Endothelial cell of umbilical vein (primary cell): ENCODE measurements around the gene SLC35G3. TPM values are rescaled to one million over a fixed set of nuclear protein-coding genes. Genes with fewer than 3 reads are reported as not detected.

Source experiments
- BruUV-seq: library from RNA; stranded (reverse); fragments of 400-500 nt; replicated peaks from 2 replicates; lab custom pipeline; 2021; lab: Mats Ljungman, UMichigan
- CTCF ChIA-PET: fragments of 300-600, 350-600 bp; sonication (Branson Sonifier 250); formaldehyde crosslinking; loops from one replicate; lab custom pipeline; 2021; ENCODE audit warnings: antibody characterized with exemption, inconsistent platforms; lab: Charles Lee
- POLR2A ChIA-PET: fragments of 300-600, 350-600 bp; sonication (Branson Sonifier 250); formaldehyde crosslinking; loops from one replicate; lab custom pipeline; 2021; ENCODE audit warnings: antibody characterized with exemption, inconsistent platforms; lab: Charles Lee
- DNase-seq: peaks from one replicate; pipeline ENCODE4 v3.0.0-alpha.2; 2011; ENCODE audit warnings: low read depth, low spot score
- FAIRE-seq: peaks from 2 replicates; lab custom pipeline; 2011; peaks lifted over from hg19 to GRCh38; lab: Jason Lieb, UNC
- H2AFZ ChIP-seq: 2 replicates; pipeline ENCODE4 v1.6.0; 2012; ENCODE audit warnings: low read depth, low read length, control low read depth, inconsistent platforms
- H3K27ac ChIP-seq: 2 replicates; pipeline ENCODE4 v1.5.1; 2011; ENCODE audit warnings: low read depth, mild to moderate bottlenecking, control low read depth, low read length, moderate library complexity; ENCODE audit not compliant: insufficient read depth
- H3K27me3 ChIP-seq, 2 experiments: 2 replicates each; pipeline versions ENCODE4 v1.6.0 to v1.6.1; 2011; ENCODE audit warnings: low read length in 2 of 2, mixed read lengths in 1 of 2; ENCODE audit not compliant: control insufficient read depth in 2 of 2, insufficient read depth in 2 of 2
- H3K36me3 ChIP-seq, 2 experiments: 2 replicates in 1 of 2; 3 replicates in 1 of 2; pipeline ENCODE4 v1.5.1; 2011; ENCODE audit warnings: low read length in 2 of 2, mild to moderate bottlenecking in 1 of 2, moderate library complexity in 1 of 2; ENCODE audit not compliant: control insufficient read depth in 2 of 2, insufficient read depth in 2 of 2; ENCODE audit errors: extremely low read depth in 1 of 2
- H3K4me1 ChIP-seq: 3 replicates; pipeline ENCODE4 v1.5.1; 2011; ENCODE audit warnings: mild to moderate bottlenecking, low read length; ENCODE audit not compliant: control insufficient read depth, insufficient read depth; ENCODE audit errors: extremely low read depth
- H3K4me2 ChIP-seq: 2 replicates; pipeline ENCODE4 v1.6.1; 2011; ENCODE audit warnings: low read length, control low read depth, mixed read lengths; ENCODE audit not compliant: insufficient read depth
- H3K4me3 ChIP-seq, 3 experiments: fragments of 200-600 bp in 1 of 3; sonication (generic), shearing (Covaris generic) in 1 of 3; replicated peaks in 1 of 3; 2 replicates each; pipeline ENCODE4 v1.5.1; 2011 to 2016; ENCODE audit warnings: control low read depth in 3 of 3, low read length in 3 of 3, mild to moderate bottlenecking in 2 of 3, inconsistent platforms in 1 of 3, low read depth in 1 of 3, moderate library complexity in 1 of 3; ENCODE audit not compliant: insufficient read depth in 1 of 3
- H3K79me2 ChIP-seq: 2 replicates; pipeline ENCODE4 v1.6.0; 2012; ENCODE audit warnings: low read length, inconsistent platforms; ENCODE audit not compliant: control insufficient read depth, insufficient read depth
- H3K9ac ChIP-seq: replicated peaks from 2 replicates; pipeline ENCODE3; 2011; ENCODE audit warnings: low read length, control low read depth; ENCODE audit not compliant: insufficient read depth; ENCODE audit errors: extremely low read depth
- H3K9me1 ChIP-seq: replicated peaks from 3 replicates; pipeline ENCODE4 v1.6.0; 2011; ENCODE audit warnings: mild to moderate bottlenecking, low read length; ENCODE audit not compliant: control insufficient read depth, insufficient read depth; ENCODE audit errors: extremely low read depth
- H3K9me3 ChIP-seq: replicated peaks from 2 replicates; pipeline ENCODE4 v1.5.1; 2012; ENCODE audit warnings: low read length, inconsistent platforms; ENCODE audit not compliant: control insufficient read depth, insufficient read depth
- H4K20me1 ChIP-seq: replicated peaks from 2 replicates; pipeline ENCODE3; 2011; ENCODE audit warnings: mild to moderate bottlenecking, low read length; ENCODE audit not compliant: control insufficient read depth, insufficient read depth; ENCODE audit errors: extremely low read depth
- CTCF ChIP-seq, 2 donors: IDR thresholded peaks; 1 replicate in 1 of 2; 2 replicates in 1 of 2; pipeline ENCODE4 v1.5.1; 2011; ENCODE audit warnings: low read length in 2 of 2, mild to moderate bottlenecking in 2 of 2, moderate library complexity in 2 of 2, control low read depth in 1 of 2, inconsistent platforms in 1 of 2, low read depth in 1 of 2; ENCODE audit not compliant: insufficient read depth in 1 of 2; ENCODE audit errors: extremely low read depth in 1 of 2
- FOS ChIP-seq: IDR thresholded peaks from 2 replicates; pipeline ENCODE4 v1.6.1; 2011; ENCODE audit warnings: mild to moderate bottlenecking, low read length, moderate library complexity, borderline replicate concordance; ENCODE audit not compliant: insufficient read depth
- GATA2 ChIP-seq: IDR thresholded peaks from 2 replicates; pipeline ENCODE4 v1.7.0; 2011; ENCODE audit warnings: low read depth, mild to moderate bottlenecking, moderate library complexity, mixed read lengths, low read length; ENCODE audit not compliant: insufficient read length, insufficient read depth
- JUN ChIP-seq: IDR thresholded peaks from 2 replicates; pipeline ENCODE4 v1.6.1; 2011; ENCODE audit warnings: borderline replicate concordance, low read depth; ENCODE audit not compliant: insufficient read length, insufficient read depth
- POLR2AphosphoS5 ChIP-seq: IDR thresholded peaks from 2 replicates; pipeline ENCODE4 v1.6.1; 2012; ENCODE audit warnings: low read depth, mild to moderate bottlenecking, control low read depth, low read length, moderate library complexity; ENCODE audit not compliant: insufficient read depth
- dilution Hi-C: fragments of 300-500 bp; cut with MboI; formaldehyde crosslinking; loops from one replicate; pipeline ENCODE4 v1.15.0; 2019; ENCODE audit warnings: low sequenced_read_pairs; ENCODE audit not compliant: extremely low pct_ligation_motif_present
- intact Hi-C: fragments of 100-400 bp; cut with micrococcal nuclease; formaldehyde crosslinking; loops from one replicate; pipeline ENCODE4 v1.10.0; 2022
- polyA plus RNA-seq, 4 experiments: library from polyadenylated mRNA; depleted of rRNA in 3 of 4; stranded (reverse) in 3 of 4; unstranded in 1 of 4; fragments of >200 nt; gene quantifications; 2 replicates each; pipeline versions ENCODE4 v1.2.1 to v1.2.3, GENCODE V29; 2011 to 2012; ENCODE audit warnings: missing spikeins in 1 of 4
- total RNA-seq: library from RNA; stranded (reverse); gene quantifications from 2 replicates; pipeline ENCODE4 v1.2.3, GENCODE V29; 2021

The SLC35G3 gene
- total and polyA plus RNA-seq, 2 donors (not counting 3 experiments of a cell fraction or from before 2014, with no cell fraction given), result not detected

- Histone ChIP-seq H2AFZ (no peak overlapping the region), H3K36me3 (no peaks in the 10 kb centered on the region), H3K4me3 (no peak overlapping the region), H3K79me2 (no peaks in the 10 kb centered on the region), H3K9me3 (no peaks in the 10 kb centered on the region), H3K27ac (no peak overlapping the region), H3K4me1 (no peaks in the 10 kb centered on the region), H3K9ac (no peak overlapping the region), H3K4me2 (no peak overlapping the region), H3K9me1 (no peaks in the 10 kb centered on the region), H3K27me3 (no peaks in the 10 kb centered on the region), H4K20me1 (no peaks in the 10 kb centered on the region)
- no peak for FAIRE-seq
- no peak for TF ChIP-seq GATA2
- TF ChIP-seq CTCF (IDR thresholded peaks at IDR 0.05; ENCODE audit: extremely low read depth in 1 of 2, insufficient read depth in 1 of 2, low read depth in 1 of 2, low read length in 2 of 2), result no peak
- no peak for TF ChIP-seq POLR2AphosphoS5
- no peak for TF ChIP-seq FOS
- TF ChIP-seq JUN, result no peak
- intact Hi-C loops, result loop anchor here (5.0 to 10.0 kb wide), 2 partner anchors 72 to 265 kb away; partner anchors contain the start of genes SLFN12 and SLFN5
- BruUV-seq, result no TSS peak
- POLR2A ChIA-PET, result interaction anchor here (0.6 kb wide), 1 partner anchor 639 kb away, joined by 3 read pairs; the partner anchor contains the start of gene TAF15
- CTCF ChIA-PET, result interaction anchor here (0.6 to 5.9 kb wide), 9 partner anchors 11 to 577 kb away, joined by 3 to 186 read pairs (median 6); partner anchors contain the start of genes SLFN12L and SLFN5
- dilution Hi-C loops, result no loop called here
- DNase-seq, result no peak
Measured at GRCh38 chr17:35169835-35170363, 24.3 kb downstream of the SLC35G3 start.
